ENCODE data around the gene VIP. TPM values are rescaled to one million over a fixed set of nuclear protein-coding genes. Genes with fewer than 3 reads are reported as not detected.

Gene VIP
- total and polyA plus RNA-seq, 12 donors = 0.22 to 19.5 (median 1.4) TPM; not detected in 3

DNA sequence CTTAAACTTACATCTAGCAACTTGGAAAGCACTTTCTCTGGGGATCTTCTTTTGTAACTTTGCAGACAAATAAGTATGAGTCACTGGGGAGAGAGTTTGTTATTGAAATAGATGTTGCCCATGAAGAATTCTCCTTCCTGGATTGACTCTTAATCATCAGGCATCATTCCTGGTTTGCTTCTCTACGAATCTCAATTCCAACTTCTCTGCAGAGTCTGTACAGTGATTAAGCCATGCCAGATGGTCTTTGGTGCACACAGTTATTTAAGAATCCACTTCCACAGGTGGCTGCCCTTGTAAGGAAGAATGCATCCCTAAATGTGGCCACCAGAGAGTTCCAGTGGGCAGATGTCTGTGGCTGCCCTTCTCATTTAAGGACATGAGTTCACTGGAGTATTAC, 27.2 kb upstream of the VIP start:
- DNase-seq = no peak
- H3K27ac ChIP-seq = no peak overlapping the region
- H3K4me3 ChIP-seq = no peak overlapping the region
- no peaks in the 10 kb centered on the region for H3K27me3 ChIP-seq
- H3K9me3 ChIP-seq (replicated peaks in 1 of 3) = no peaks in the 10 kb centered on the region
- TF ChIP-seq, protein P1, sequence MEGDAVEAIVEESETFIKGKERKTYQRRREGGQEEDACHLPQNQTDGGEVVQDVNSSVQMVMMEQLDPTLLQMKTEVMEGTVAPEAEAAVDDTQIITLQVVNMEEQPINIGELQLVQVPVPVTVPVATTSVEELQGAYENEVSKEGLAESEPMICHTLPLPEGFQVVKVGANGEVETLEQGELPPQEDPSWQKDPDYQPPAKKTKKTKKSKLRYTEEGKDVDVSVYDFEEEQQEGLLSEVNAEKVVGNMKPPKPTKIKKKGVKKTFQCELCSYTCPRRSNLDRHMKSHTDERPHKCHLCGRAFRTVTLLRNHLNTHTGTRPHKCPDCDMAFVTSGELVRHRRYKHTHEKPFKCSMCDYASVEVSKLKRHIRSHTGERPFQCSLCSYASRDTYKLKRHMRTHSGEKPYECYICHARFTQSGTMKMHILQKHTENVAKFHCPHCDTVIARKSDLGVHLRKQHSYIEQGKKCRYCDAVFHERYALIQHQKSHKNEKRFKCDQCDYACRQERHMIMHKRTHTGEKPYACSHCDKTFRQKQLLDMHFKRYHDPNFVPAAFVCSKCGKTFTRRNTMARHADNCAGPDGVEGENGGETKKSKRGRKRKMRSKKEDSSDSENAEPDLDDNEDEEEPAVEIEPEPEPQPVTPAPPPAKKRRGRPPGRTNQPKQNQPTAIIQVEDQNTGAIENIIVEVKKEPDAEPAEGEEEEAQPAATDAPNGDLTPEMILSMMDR (IDR thresholded peaks at IDR 0.05) = no peak
- TF ChIP-seq POLR2A (IDR thresholded peaks at IDR 0.05) = no peak
- H3K4me1 ChIP-seq (replicated peaks in 1 of 2) = no peaks in the 10 kb centered on the region
- 44 to 66% (median 56%) methylated on average over 1 of the region's 1 CpG for WGBS, 4 donors
- H3K36me3 ChIP-seq (replicated peaks in 1 of 2) = no peaks in the 10 kb centered on the region
- intact Hi-C loops (cut with DNase I) = no loop called here

DNA sequence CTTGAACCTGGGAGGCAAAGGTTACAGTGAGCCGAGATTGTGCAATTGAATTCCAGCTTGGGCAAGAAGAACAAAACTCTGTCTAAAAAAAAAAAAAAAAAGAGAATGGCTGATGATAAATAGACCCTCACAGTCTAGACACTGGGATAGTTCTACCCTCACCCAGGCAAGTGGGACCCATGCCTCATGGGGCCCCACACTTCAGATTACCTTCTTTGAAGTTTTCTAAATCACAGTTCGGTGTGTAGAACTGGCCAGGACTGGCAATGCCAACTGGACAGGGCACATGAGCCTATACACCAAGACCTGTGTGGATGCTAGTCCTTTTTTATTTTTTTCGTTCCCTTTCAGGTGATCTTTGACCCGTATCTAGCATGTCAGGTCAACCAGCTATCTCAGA, 24.3 kb upstream of the VIP start:
- no peaks in the 10 kb centered on the region for H3K36me3 ChIP-seq (replicated peaks in 1 of 2)
- intact Hi-C loops (cut with DNase I) = no loop called here
- H3K9me3 ChIP-seq (replicated peaks in 1 of 3) = no peaks in the 10 kb centered on the region
- TF ChIP-seq, protein P1 (IDR thresholded peaks at IDR 0.05) = no peak
- no peak for TF ChIP-seq POLR2A (IDR thresholded peaks at IDR 0.05)
- no peak overlapping the region for H3K4me3 ChIP-seq
- WGBS, 4 donors = 58 to 92% (median 64%) methylated on average over 4 of the region's 4 CpGs
- no peaks in the 10 kb centered on the region for H3K27me3 ChIP-seq
- H3K4me1 ChIP-seq (replicated peaks in 1 of 2) = no peaks in the 10 kb centered on the region
- H3K27ac ChIP-seq = no peak overlapping the region
- no peak for DNase-seq

DNA sequence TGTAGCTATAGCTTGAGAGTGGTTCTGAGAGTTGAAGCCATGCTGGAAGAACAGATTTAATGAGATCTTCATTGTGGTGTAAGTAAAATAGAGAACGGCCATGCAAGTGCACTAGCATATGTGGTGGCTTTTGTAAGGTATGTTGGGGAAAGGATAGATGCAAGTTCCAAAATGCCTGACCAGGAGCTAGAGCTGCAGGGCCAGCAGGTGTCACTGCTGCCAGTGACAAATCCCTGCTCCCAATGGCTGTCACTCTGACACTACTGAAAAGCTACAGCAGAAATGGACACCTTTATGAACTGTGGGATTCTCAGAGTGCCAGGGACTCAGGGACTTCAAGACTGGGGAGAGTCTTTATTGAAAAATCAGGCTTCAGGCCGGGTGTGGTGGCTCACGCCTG, 23.1 kb upstream of the VIP start:
- 68 to 90% (median 79%) methylated on average over 3 of the region's 3 CpGs for WGBS, 4 donors
- Histone ChIP-seq H3K27me3 (no peaks in the 10 kb centered on the region), H3K4me3 (no peak overlapping the region), H3K27ac (no peak overlapping the region), H3K9me3 (replicated peaks in 1 of 3) (no peaks in the 10 kb centered on the region), H3K4me1 (replicated peaks in 1 of 2) (no peaks in the 10 kb centered on the region), H3K36me3 (replicated peaks in 1 of 2) (no peaks in the 10 kb centered on the region)
- intact Hi-C loops (cut with DNase I) = no loop called here
- no peak for DNase-seq
- TF ChIP-seq POLR2A (IDR thresholded peaks at IDR 0.05) = no peak
- TF ChIP-seq, protein P1 (IDR thresholded peaks at IDR 0.05) = no peak

DNA sequence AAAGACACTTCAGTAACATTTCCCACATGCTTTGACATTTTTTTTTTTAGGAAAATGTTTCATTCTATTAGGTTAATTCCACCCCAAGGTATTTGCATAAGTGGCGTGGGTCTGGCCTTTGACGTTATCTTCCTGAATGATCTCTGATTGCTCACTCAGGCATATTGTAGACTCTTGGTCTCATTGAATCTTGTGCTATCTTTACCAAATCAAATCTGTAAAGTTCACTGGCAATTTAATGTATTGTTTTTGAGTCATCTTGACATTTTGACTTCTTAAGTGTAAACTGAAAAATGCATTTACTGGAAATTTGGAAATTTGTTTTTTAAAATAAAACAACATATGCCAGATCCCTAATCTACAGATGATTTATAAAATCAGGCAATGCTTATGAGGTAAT, 16.0 kb upstream of the VIP start:
- Histone ChIP-seq H3K27ac (no peak overlapping the region), H3K4me1 (replicated peaks in 1 of 2) (no peaks in the 10 kb centered on the region), H3K4me3 (no peak overlapping the region), H3K36me3 (replicated peaks in 1 of 2) (no peaks in the 10 kb centered on the region), H3K9me3 (replicated peaks in 1 of 3) (peaks cover 0 to 4% (median 0%) of the 10 kb centered on the region in 3 donors), H3K27me3 (no peaks in the 10 kb centered on the region)
- TF ChIP-seq POLR2A (IDR thresholded peaks at IDR 0.05) = no peak
- TF ChIP-seq, protein P1 (IDR thresholded peaks at IDR 0.05) = no peak
- intact Hi-C loops (cut with DNase I) = no loop called here
- no peak for DNase-seq
- 64 to 76% (median 69%) methylated on average over 2 of the region's 2 CpGs for WGBS, 4 donors
